GM10248 (cell line): Measurements from ENCODE around the gene ARHGAP5.
A peak's percentile ranks its signal among the peaks of the same experiment; 100 is the strongest.

ENCODE experiments used
- CTCF ChIA-PET: fragments of 300-600 bp; sonication (Branson Sonifier 250); formaldehyde crosslinking; extraction: SDS; loops from one replicate; lab custom pipeline; 2021; ENCODE audit warnings: antibody characterized with exemption; lab: Yijun Ruan, JAX
- POLR2A ChIA-PET: fragments of 350-650 bp; sonication (Branson Sonifier 250); formaldehyde crosslinking; extraction: SDS; loops from one replicate; lab custom pipeline; 2020; ENCODE audit warnings: antibody characterized with exemption; lab: Yijun Ruan, JAX
- DNase-seq: peaks from one replicate; pipeline ENCODE4 v3.0.0; 2012; ENCODE audit errors: extremely low spot score
- TF ChIP-seq, protein P1 (sequence below): IDR thresholded peaks from 2 replicates; pipeline ENCODE4 v1.5.1; 2012; ENCODE audit warnings: mild to moderate bottlenecking, low read depth; ENCODE audit errors: extremely low read depth, missing control alignments, control extremely low read depth

The ARHGAP5 gene

GRCh38 chr14:32059702-32060101 lies 17.4 kb upstream of the ARHGAP5 start:
- CTCF ChIA-PET = interaction anchor here (1.3 kb wide), 2 partner anchors 13 kb away, joined by 4 to 5 read pairs; no protein-coding TSS in a partner anchor
- POLR2A ChIA-PET = no interaction called here
- DNase-seq = no peak
- TF ChIP-seq, protein P1, sequence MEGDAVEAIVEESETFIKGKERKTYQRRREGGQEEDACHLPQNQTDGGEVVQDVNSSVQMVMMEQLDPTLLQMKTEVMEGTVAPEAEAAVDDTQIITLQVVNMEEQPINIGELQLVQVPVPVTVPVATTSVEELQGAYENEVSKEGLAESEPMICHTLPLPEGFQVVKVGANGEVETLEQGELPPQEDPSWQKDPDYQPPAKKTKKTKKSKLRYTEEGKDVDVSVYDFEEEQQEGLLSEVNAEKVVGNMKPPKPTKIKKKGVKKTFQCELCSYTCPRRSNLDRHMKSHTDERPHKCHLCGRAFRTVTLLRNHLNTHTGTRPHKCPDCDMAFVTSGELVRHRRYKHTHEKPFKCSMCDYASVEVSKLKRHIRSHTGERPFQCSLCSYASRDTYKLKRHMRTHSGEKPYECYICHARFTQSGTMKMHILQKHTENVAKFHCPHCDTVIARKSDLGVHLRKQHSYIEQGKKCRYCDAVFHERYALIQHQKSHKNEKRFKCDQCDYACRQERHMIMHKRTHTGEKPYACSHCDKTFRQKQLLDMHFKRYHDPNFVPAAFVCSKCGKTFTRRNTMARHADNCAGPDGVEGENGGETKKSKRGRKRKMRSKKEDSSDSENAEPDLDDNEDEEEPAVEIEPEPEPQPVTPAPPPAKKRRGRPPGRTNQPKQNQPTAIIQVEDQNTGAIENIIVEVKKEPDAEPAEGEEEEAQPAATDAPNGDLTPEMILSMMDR = no peak

- ChIA-PET CTCF (interaction anchor here (1.8 kb wide), 1 partner anchor 13 kb away, joined by 5 read pairs; no protein-coding TSS in a partner anchor), POLR2A (no interaction called here)
- DNase-seq = no peak
- TF ChIP-seq, protein P1 = no peak
Observed at GRCh38 chr14:32064931-32065330, 12.2 kb upstream of the ARHGAP5 start.

DNA sequence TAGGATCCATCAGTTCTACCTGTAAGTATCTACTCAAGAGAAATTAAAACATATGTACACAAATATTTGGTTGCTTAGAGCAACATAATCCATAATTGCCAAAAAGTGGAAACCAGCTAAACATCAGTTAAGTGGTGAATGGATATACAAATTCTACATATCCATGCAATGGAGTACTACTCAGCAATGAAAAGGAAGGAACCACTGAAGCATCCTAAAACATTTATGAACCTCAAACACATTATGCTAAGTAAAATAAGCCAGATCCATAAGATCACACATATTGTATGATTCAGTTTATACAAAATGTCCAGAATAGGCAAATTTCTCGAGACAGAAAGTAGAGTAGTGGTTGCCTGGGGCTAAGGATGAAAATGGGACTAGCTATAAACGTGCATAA lies 8.4 kb upstream of the ARHGAP5 start:
- ChIA-PET POLR2A (no interaction called here), CTCF (interaction anchor here (1.0 to 7.2 kb wide), 3 partner anchors 23 to 195 kb away, joined by 3 to 135 read pairs (median 4); no protein-coding TSS in a partner anchor)
- TF ChIP-seq, protein P1 = no peak
- no peak for DNase-seq

DNA sequence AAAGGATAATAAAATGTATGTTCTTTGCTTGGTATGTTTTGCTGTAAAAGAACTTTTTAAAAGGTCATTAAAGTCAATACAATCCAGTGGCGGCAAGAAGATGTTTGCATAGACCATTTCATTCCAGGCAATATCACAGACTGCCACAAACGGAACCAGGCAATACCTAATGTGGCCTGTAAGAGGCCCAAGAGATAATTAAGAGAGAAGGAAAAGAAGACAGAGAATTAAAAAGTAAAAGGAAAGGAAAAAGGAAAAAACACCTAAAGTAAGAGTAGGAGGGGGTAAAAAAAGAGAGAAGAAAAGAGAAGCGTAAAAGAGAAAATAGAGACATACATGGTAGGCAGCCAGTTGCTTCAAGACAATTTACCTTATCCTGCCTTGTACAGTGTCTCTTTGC lies 6.8 kb upstream of the ARHGAP5 start:
- TF ChIP-seq, protein P1 = no peak
- ChIA-PET CTCF (interaction anchor here (0.9 to 7.2 kb wide), 7 partner anchors 30 to 191 kb away, joined by 3 to 135 read pairs (median 3); no protein-coding TSS in a partner anchor), POLR2A (no interaction called here)
- no peak for DNase-seq

- TF ChIP-seq, protein P1 = no peak
- ChIA-PET CTCF (interaction anchor here (0.9 to 7.2 kb wide), 18 partner anchors 9 to 566 kb away, joined by 3 to 135 read pairs (median 6); no protein-coding TSS in a partner anchor), POLR2A (no interaction called here)
- no peak for DNase-seq
Observed at GRCh38 chr14:32072676-32073075, 4.4 kb upstream of the ARHGAP5 start.

GRCh38 chr14:32073537-32074189 lies 3.4 kb upstream of the ARHGAP5 start:
- TF ChIP-seq, protein P1 = peak; percentile 51
- peak; percentile 64 for DNase-seq
- CTCF ChIA-PET = interaction anchor here (0.6 to 7.2 kb wide), 27 partner anchors 10 to 567 kb away, joined by 3 to 135 read pairs (median 4); partner anchors contain the start of genes RNU6-7 and RNU6-8
- POLR2A ChIA-PET = no interaction called here
